Neural cell (in vitro differentiated cells): ENCODE measurements around the gene LCORL. TPM values are rescaled to one million over a fixed set of nuclear protein-coding genes. Genes with fewer than 3 reads are reported as not detected.
A peak's percentile ranks its signal among the peaks of the same experiment; 100 is the strongest.

ENCODE experiments used
- H2AFZ ChIP-seq: fragments of 200-600, 300-800 bp; sonication (generic), shearing (Covaris generic); 2 replicates; pipeline ENCODE4 v1.6.0; 2014; ENCODE audit warnings: low read depth, mild to moderate bottlenecking, antibody characterized with exemption, low read length, moderate library complexity
- H3F3A ChIP-seq: fragments of 200-600 bp; shearing (Covaris generic); 2 replicates; pipeline ENCODE4 v1.6.1; 2016; ENCODE audit warnings: mild to moderate bottlenecking, moderate library complexity, mixed read lengths, antibody characterized with exemption, low read length; ENCODE audit not compliant: insufficient read depth, poor library complexity, severe bottlenecking
- H3K27ac ChIP-seq: fragments of 200-600, 300-800 bp; sonication (generic), shearing (Covaris generic); 2 replicates; pipeline ENCODE4 v1.5.1; 2014; ENCODE audit warnings: mild to moderate bottlenecking, low read length, moderate library complexity
- H3K27me3 ChIP-seq: fragments of 300-800, 200-600 bp; sonication (generic), shearing (Covaris generic); 2 replicates; pipeline ENCODE4 v1.6.0; 2014; ENCODE audit warnings: mild to moderate bottlenecking, low read depth, low read length, moderate library complexity; ENCODE audit not compliant: insufficient read depth
- H3K36me3 ChIP-seq: fragments of 300-800, 200-600 bp; sonication (generic), shearing (Covaris generic); 2 replicates; pipeline ENCODE4 v1.5.1; 2014; ENCODE audit warnings: mild to moderate bottlenecking, antibody characterized with exemption, low read length, moderate library complexity; ENCODE audit not compliant: insufficient read depth
- H3K4me2 ChIP-seq: fragments of 300-800, 200-600 bp; sonication (generic), shearing (Covaris generic); 2 replicates; pipeline ENCODE4 v1.6.0; 2014; ENCODE audit warnings: mild to moderate bottlenecking, low read length
- H3K4me3 ChIP-seq: fragments of 300-800, 200-600 bp; sonication (generic), shearing (Covaris generic); 2 replicates; pipeline ENCODE4 v1.5.1; 2014; ENCODE audit warnings: mild to moderate bottlenecking, low read length, moderate library complexity
- H3K79me2 ChIP-seq: fragments of 200-600 bp; shearing (Covaris generic); replicated peaks from 2 replicates; pipeline ENCODE4 v1.6.0; 2014; ENCODE audit warnings: mild to moderate bottlenecking, low read length, moderate library complexity; ENCODE audit not compliant: insufficient read depth
- H3K9ac ChIP-seq: fragments of 300-800, 200-600 bp; sonication (generic), shearing (Covaris generic); 2 replicates; pipeline ENCODE4 v1.6.1; 2016; ENCODE audit warnings: mild to moderate bottlenecking, low read length, mixed read lengths
- H3K9me2 ChIP-seq: fragments of 200-600 bp; shearing (Covaris generic); 2 replicates; pipeline ENCODE4 v1.6.1; 2016; ENCODE audit warnings: mild to moderate bottlenecking, low read length, mixed read lengths; ENCODE audit not compliant: insufficient read depth
- H3K9me3 ChIP-seq: fragments of 200-600, 300-800 bp; sonication (generic), shearing (Covaris generic); 2 replicates; pipeline ENCODE4 v1.6.1; 2016; ENCODE audit warnings: mild to moderate bottlenecking, mixed run types, low read length, moderate library complexity, mixed read lengths
- H4K20me1 ChIP-seq: fragments of 200-600 bp; shearing (Covaris generic); 2 replicates; pipeline ENCODE4 v1.6.1; 2016; ENCODE audit warnings: mild to moderate bottlenecking, mixed run types; ENCODE audit not compliant: insufficient read depth
- EP300 ChIP-seq: fragments of 450-650 bp; conservative IDR thresholded peaks from 2 replicates; pipeline ENCODE4 v1.6.1; 2014; ENCODE audit warnings: antibody characterized with exemption, mild to moderate bottlenecking, moderate library complexity; ENCODE audit not compliant: poor library complexity, severe bottlenecking
- EZH2 ChIP-seq: fragments of 200-600, 300-800 bp; shearing (Covaris generic), sonication (generic); IDR thresholded peaks from 2 replicates; pipeline ENCODE4 v1.6.1; 2014; ENCODE audit warnings: antibody characterized with exemption, low read length, borderline replicate concordance, mild to moderate bottlenecking; ENCODE audit not compliant: insufficient read depth, poor library complexity, severe bottlenecking
- MXI1 ChIP-seq: fragments of 450-650 bp; conservative IDR thresholded peaks from 2 replicates; pipeline ENCODE4 v1.6.1; 2014; ENCODE audit warnings: antibody characterized with exemption, mild to moderate bottlenecking; ENCODE audit not compliant: poor library complexity, severe bottlenecking
- POLR2AphosphoS5 ChIP-seq: IDR thresholded peaks from 2 replicates; pipeline ENCODE4 v1.6.1; 2012
- RAD21 ChIP-seq: fragments of 450-650 bp; conservative IDR thresholded peaks from 2 replicates; pipeline ENCODE4 v1.6.1; 2014; ENCODE audit warnings: antibody characterized with exemption, mild to moderate bottlenecking, moderate library complexity
- SMC3 ChIP-seq: fragments of 450-650 bp; conservative IDR thresholded peaks from 2 replicates; pipeline ENCODE4 v1.6.1; 2014; ENCODE audit warnings: antibody characterized with exemption, mild to moderate bottlenecking, moderate library complexity; ENCODE audit not compliant: poor library complexity
- TAF1 ChIP-seq: IDR thresholded peaks from 2 replicates; pipeline ENCODE4 v1.6.1; 2012; ENCODE audit warnings: low read depth
- polyA plus RNA-seq: library from polyadenylated mRNA; depleted of rRNA; stranded (reverse); fragments of >200 nt; gene quantifications from 2 replicates; pipeline ENCODE4 v1.2.3, GENCODE V29; 2014
- TF ChIP-seq, protein P1 (sequence below): fragments of 450-650 bp; IDR thresholded peaks from 2 replicates; pipeline ENCODE4 v1.5.1; 2014; ENCODE audit warnings: antibody characterized with exemption, mild to moderate bottlenecking, moderate library complexity; ENCODE audit not compliant: poor library complexity, severe bottlenecking
- TF ChIP-seq, protein P2 (sequence below): IDR thresholded peaks from 2 replicates; pipeline ENCODE4 v1.6.1; 2012; ENCODE audit warnings: borderline replicate concordance

The LCORL gene
- polyA plus RNA-seq, 1 donor from 2014 or later, result 49.0 TPM

DNA sequence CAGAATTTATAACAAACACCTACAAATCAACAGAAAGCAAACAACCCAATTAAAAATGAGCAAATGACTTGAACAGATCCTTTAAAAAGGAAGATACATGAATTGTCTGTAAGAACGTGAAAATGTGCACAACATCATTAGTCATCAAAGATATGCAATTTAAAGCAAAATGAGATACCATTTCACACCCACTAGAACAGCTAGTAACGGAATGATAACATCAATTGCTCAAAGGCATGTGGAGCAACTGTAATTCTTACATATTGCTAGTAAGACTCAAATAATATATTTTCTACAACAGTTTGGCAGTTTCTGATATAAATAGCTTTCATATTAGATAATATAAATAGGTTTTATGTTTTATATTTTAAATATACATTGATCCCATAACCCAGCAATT lies 82.5 kb downstream of the LCORL start:
- Histone ChIP-seq H3K27ac (no peak overlapping the region), H3K79me2 (no peaks in the 10 kb centered on the region), H3K9ac (no peak overlapping the region), H4K20me1 (no peaks in the 10 kb centered on the region), H3F3A (no peaks in the 10 kb centered on the region), H2AFZ (no peak overlapping the region), H3K4me3 (no peak overlapping the region), H3K9me3 (no peaks in the 10 kb centered on the region), H3K36me3 (no peaks in the 10 kb centered on the region), H3K4me2 (no peak overlapping the region), H3K9me2 (no peaks in the 10 kb centered on the region), H3K27me3 (no peaks in the 10 kb centered on the region)
- TF ChIP-seq RAD21 (no peak), SMC3 (no peak), MXI1 (no peak), POLR2AphosphoS5 (no peak), TAF1 (no peak), EP300 (no peak)
- TF ChIP-seq, protein P1, sequence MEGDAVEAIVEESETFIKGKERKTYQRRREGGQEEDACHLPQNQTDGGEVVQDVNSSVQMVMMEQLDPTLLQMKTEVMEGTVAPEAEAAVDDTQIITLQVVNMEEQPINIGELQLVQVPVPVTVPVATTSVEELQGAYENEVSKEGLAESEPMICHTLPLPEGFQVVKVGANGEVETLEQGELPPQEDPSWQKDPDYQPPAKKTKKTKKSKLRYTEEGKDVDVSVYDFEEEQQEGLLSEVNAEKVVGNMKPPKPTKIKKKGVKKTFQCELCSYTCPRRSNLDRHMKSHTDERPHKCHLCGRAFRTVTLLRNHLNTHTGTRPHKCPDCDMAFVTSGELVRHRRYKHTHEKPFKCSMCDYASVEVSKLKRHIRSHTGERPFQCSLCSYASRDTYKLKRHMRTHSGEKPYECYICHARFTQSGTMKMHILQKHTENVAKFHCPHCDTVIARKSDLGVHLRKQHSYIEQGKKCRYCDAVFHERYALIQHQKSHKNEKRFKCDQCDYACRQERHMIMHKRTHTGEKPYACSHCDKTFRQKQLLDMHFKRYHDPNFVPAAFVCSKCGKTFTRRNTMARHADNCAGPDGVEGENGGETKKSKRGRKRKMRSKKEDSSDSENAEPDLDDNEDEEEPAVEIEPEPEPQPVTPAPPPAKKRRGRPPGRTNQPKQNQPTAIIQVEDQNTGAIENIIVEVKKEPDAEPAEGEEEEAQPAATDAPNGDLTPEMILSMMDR, result no peak
- TF ChIP-seq, protein P2, sequence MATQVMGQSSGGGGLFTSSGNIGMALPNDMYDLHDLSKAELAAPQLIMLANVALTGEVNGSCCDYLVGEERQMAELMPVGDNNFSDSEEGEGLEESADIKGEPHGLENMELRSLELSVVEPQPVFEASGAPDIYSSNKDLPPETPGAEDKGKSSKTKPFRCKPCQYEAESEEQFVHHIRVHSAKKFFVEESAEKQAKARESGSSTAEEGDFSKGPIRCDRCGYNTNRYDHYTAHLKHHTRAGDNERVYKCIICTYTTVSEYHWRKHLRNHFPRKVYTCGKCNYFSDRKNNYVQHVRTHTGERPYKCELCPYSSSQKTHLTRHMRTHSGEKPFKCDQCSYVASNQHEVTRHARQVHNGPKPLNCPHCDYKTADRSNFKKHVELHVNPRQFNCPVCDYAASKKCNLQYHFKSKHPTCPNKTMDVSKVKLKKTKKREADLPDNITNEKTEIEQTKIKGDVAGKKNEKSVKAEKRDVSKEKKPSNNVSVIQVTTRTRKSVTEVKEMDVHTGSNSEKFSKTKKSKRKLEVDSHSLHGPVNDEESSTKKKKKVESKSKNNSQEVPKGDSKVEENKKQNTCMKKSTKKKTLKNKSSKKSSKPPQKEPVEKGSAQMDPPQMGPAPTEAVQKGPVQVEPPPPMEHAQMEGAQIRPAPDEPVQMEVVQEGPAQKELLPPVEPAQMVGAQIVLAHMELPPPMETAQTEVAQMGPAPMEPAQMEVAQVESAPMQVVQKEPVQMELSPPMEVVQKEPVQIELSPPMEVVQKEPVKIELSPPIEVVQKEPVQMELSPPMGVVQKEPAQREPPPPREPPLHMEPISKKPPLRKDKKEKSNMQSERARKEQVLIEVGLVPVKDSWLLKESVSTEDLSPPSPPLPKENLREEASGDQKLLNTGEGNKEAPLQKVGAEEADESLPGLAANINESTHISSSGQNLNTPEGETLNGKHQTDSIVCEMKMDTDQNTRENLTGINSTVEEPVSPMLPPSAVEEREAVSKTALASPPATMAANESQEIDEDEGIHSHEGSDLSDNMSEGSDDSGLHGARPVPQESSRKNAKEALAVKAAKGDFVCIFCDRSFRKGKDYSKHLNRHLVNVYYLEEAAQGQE, result no peak

DNA sequence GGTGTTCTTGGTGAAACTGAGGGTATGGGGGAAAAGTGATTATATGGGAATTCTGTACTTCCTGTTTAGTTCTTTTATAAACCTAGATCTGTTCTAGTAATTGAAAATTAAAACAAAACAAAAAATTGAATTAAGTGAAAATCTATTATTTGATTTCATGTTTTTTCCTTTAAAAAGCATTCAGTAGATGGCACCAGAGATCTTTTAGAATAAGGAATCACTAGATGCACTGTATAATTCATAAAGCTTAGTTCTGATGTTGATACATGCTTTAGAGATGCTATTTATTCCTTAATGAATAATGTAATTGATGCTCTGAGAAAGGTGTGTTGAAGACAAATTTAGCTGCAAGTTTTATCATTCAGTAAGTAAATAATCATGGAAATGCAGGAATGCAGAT lies 87.3 kb downstream of the LCORL start:
- H3K27me3 ChIP-seq, result no peaks in the 10 kb centered on the region
- no peak overlapping the region for H2AFZ ChIP-seq
- no peaks in the 10 kb centered on the region for H3K36me3 ChIP-seq
- no peaks in the 10 kb centered on the region for H3K79me2 ChIP-seq
- no peak overlapping the region for H3K4me2 ChIP-seq
- no peaks in the 10 kb centered on the region for H4K20me1 ChIP-seq
- H3K9me3 ChIP-seq, result no peaks in the 10 kb centered on the region
- H3K4me3 ChIP-seq, result no peak overlapping the region
- H3K9ac ChIP-seq, result no peak overlapping the region
- TF ChIP-seq TAF1 (no peak), EZH2 (no peak), POLR2AphosphoS5 (no peak), RAD21 (peak; percentile 64), EP300 (no peak), MXI1 (no peak), SMC3 (peak; percentile 68)
- TF ChIP-seq, protein P1, result peak; percentile 58
- TF ChIP-seq, protein P2, result no peak
- H3K9me2 ChIP-seq, result no peaks in the 10 kb centered on the region
- H3F3A ChIP-seq, result no peaks in the 10 kb centered on the region
- H3K27ac ChIP-seq, result no peak overlapping the region
